Stimulated activated CD8-positive, alpha-beta memory T cell treated with anti-CD3 and anti-CD28 coated beads, Interleukin-7, amount 100 ng/mL, for 1 hour (primary cell): ENCODE results near the gene NPIPB9.
"Not testable (repeated sequence)": the region's sequence is repeated elsewhere in the genome, so short reads cannot be mapped to it uniquely, and the experiment has no call there.

ENCODE experiments used
- DNase-seq, 2 donors: peaks; one replicate each; pipeline ENCODE4 v3.0.0-alpha.2; 2020; ENCODE audit warnings: low read depth in 2 of 2

The NPIPB9 gene

DNA sequence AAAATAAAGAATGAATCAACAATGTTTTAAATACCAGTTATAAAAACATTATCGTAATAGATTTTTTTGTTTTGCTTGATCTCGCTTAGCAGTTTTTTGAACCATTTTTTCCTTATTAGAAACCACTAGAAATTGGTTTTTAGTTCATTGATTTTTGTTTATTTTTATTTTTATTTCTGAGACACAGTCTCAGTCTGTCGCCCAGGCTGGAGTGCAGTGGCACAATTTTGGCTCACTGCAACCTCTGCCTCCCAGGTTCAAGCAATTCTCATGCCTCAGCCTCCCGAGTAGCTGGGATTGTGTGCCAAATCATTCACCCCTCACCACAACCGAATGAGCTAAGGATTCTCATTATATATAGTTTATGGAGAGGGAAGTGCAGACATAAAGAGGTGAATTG, at the start of gene NPIPB9:
NPIPB9 (plus strand) TSS at position 301 of the 400 bp plus-strand sequence.
- DNase-seq = not testable (repeated sequence)

DNA sequence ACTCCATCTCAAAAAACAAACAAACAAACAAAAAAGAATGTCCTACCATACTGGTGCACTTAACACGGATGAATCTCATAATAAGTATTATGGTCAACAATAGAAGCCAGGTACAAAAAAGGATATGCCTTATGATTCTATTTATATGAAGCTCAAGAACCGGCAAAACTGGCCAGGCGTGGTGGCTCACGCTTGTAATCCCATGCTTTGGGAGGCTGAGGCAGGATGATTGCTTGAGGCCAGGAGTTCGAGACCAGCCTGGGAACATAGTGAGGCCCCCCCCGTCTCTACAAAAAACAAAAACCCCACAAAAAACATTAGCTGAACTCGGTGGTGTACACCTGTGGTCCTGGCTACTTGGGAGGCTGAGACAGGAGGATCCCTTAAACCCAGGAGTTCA, 47.3 kb upstream of the NPIPB9 start:
- not testable (repeated sequence) for DNase-seq

DNA sequence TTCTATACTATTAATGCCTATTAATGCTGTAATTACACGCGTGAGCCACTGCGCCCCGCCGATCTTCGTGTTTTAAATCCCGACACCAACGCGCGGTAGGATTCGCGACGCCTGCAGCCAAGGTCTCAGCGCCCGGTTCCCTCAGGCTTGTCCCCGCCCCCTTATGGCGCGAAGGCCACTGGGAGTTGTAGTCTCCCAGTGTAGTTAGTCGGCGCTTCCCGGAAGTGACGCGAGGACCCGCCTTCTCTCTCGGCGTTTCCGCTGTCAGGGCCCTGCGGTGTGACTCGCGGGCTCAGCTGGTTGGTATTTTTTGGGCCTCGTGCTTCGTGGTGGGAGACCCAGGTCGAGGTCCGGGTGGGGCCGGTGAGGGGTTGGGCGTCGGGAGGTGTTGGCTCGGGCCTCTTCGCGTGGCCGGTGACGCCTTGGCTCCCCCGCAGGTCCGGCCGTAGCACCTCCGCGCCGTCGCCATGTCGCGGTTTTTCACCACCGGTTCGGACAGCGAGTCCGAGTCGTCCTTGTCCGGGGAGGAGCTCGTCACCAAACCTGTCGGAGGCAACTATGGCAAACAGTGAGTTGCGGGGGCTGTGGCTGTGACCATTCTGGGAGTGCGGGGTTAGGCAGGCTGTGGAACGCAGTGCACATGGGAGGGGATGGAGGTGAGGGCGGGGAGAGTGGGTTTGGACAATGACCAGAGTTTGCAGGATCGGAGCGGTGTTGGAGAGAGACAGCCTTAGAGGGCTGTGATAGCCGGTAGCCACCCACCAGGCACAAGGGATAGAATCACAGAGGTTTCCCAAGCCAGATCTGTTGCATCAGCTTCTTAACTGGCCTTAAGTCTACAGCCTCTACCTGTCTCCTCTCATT, 40.1 kb upstream of the NPIPB9 start, which contains the start of gene EIF3C:
EIF3C (plus strand) TSS at position 245 of the 864 bp plus-strand sequence; CDS start at position 468, 223 bp downstream.
- not testable (repeated sequence) for DNase-seq

DNA sequence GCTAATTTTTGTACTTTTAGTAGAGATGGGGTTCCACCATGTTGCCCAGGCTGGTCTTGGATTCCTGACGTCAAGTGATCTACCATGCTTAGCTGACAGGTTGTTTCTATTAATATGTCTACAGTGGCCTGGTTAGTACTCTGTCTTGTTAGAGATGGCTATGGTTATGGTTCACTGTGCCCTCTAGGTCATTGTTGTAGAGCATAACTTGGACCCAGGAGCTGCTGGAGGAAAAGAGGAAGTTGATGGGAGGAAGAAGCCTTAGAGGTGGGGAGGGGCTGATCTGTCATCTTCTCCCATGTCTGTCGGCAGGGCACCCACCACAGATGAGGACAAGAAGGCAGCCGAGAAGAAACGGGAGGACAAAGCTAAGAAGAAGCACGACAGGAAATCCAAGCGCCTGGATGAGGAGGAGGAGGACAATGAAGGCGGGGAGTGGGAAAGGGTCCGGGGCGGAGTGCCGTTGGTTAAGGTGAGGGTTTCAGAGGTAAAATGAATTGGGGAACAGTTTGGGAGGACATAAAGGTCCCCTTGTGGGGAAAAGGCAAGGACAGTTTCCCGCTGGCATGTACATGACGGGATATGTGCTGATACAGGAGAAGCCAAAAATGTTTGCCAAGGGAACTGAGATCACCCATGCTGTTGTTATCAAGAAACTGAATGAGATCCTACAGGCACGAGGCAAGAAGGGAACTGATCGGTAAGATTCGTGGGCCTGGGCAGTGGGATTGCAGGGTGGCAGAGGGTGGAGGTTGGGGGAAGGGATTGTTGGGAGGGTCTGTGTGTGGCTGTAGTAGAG, 28.5 kb upstream of the NPIPB9 start:
- not testable (repeated sequence) for DNase-seq

DNA sequence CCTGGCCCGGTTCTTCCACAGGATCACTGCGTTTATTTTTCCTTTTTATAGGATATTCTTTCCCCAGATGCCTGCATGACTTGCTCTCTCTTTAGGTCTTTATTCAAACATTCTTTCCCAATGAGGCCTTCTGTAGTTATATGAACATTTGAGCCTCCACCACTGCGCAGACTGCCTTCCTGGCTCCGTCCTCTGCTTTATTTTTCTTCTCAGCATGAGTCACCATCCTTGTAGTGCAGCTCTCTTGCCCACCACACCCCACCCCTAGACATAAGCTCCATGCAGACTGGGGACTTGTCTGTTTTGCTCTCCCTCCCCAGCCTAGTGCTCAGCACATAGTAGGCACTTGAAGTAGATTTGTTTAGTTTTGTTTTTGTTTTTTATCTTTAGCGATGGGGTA, 20.3 kb upstream of the NPIPB9 start:
- not testable (repeated sequence) for DNase-seq

DNA sequence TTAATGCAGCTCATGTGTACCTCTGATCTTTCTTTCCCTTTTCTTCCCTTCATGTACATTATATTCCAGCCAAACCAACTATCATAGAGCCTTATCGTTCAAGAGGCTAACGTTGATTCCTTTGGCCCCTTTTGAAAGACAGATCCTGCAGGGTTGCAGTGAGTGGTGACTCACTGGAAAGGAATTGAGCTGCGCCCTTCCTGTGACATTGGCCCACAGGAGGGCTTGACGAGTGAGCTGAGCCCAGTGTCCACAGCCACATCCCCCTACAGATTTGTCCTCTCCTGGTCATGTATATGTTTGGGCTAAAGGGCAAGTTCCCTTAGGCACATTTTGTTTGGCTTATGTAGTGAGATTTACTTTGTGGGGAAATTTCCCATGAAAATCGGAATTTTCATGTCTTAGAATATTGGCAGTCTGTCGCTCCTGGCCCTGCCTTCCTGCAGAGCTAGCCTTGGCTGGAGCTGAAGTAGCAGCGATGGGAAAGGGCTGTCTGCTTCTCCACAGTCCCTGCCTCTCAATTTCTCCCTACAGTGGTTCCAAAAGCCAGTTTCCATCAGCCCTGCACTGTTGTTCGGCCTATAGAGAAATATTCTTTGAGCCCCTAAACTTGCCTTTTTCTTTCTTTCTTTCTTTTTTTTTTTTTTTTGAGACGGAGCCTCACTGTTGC, 19.0 kb upstream of the NPIPB9 start:
- not testable (repeated sequence) for DNase-seq

DNA sequence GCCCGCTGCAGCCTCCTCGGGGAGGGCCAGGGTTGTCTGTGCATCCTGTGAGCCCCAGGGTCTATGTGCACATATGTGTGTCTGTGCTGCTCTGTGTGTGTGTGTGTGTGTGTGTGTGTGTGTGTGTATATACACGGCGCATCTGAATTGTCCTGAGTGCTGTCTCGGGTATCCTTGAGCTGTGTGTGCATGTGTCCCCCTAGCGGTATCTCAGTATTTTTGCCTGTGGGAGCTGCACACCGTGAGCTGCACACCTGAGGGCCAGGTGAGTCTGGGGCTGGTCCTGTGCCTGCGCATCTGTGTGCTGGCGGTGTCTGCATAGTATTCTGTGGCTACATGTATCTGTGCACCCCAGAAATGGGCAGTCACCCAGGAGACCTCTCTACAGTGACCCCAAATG, 11.8 kb upstream of the NPIPB9 start:
- not testable (repeated sequence) for DNase-seq

DNA sequence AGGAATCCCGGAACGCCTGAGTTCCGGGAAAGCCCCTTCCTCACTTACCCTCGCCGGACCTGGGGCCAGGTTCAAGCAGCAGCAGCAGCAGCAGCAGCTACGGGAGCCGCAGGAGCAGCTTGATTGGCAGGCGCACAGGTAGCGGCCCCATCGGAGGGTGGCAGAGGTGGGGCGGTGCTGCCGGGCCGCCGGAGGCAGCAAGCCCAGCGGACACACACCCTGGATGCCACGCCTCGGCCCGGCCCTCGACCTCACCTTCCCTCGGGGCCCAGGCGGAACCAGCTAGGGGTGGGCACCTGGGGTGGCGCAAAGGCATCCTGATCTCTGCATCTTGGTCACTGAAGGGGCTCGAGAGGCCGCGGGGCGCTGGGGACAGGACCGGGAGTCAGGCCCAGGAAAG, 11.0 kb upstream of the NPIPB9 start:
- not testable (repeated sequence) for DNase-seq

DNA sequence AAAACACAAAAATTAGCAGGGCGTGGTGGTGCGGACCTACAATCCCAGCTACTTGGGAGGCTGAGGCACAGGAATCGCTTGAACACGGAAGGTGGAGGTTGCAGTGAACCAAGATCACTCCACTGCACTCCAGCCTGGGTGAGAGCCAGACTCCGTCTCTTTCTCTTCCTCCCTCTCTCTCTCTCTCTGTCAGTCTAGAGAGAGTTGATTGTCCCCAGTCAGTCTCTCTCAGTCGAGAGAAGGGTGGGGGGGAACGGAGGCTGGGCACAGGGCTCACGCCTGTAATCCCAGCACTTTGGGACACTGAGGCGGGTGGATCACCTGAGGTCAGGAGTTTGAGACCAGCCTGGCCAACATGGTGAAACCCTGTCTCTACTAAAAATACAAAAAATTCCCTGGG, 10.3 kb upstream of the NPIPB9 start:
- not testable (repeated sequence) for DNase-seq

DNA sequence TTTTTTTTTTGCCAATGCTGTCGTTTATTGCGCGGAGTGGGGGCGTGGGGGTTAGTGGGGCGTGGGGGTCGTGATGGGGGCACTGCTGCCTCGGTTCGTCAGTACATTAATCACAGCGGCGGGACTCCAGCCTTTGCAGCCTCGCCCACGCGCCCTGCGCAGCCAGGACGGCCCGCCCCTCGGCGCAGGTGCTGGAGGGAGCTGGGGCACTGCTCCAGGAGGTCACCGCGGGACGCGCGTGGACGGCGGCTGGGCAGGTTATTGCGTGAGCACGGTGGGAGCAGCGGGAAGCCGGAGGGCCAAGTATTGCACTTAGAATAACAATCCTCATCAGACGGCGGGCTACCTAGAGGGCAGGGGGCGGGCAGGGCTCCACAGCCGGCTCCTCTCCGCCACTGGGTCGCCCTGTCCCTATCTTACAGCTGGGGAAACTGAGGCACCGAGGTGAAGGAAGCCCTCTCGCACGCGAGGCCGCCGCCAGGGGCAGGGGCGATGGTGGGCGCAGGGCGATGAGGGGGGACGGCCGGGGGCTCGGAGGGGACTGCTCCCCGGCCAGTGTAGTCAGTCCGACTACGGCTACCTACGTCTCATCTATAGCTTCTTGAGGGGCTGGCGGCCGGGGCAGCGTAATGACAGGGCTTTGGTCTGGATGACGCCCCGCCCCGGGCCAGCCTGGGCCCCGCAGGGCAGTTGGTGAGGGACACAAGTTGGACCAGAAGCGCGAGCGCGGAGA, 4.8 kb upstream of the NPIPB9 start:
- not testable (repeated sequence) for DNase-seq

DNA sequence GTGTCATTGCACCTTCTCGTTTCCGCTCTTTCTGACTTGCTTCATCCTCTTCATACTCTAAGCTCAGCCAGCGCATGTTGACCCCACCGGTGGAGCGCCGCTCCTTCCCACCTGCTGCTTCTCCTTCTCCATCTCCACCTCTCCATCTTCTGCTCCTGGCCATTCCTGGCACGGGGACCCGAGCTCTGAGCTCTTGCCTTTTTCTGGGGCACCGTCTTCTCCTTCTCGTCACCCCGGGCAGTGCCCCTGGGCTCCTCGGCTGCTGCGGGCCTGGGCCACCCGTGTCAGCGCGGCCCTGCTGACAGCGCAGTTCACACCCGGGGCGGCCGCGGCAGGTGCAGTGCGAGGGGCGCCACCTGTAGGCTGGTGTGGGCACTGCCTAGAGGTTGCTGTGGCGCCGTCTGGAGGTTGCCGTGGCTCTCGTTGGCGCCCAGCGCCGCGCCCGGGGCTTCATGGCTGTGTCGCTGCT, 1.6 kb upstream of the NPIPB9 start:
- DNase-seq = peak in 1 of 2 donors; percentile 1

DNA sequence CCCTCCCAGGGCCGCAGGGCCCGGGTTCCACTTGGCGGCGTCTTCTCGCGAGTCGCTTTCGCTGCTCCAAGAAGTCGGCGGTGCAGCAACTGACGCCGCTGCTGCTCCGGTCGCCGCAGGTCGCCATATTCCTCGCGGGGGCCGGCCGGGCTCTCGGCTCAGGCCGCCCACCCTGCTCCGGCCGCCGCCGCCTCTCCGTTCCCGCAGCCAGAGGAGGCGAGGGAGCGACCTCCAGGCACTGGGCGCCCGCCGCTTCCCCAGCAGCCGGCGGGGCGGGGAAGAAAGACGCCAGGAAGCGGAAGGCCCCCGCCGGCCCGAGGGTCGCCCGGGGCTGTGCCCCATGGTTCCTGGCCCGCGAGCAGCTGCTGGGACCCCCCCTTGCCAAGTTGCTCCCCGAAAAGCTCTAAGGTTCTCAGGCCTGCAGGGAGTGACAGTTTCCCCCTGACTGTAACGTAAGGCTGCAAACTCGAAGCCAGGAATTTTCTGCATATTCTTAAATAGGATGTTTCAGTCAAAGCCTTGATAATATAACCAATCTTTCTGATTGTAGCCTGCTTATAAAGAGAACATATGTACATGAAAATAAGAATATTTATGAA, 1.0 kb upstream of the NPIPB9 start:
- not testable (repeated sequence) for DNase-seq

DNA sequence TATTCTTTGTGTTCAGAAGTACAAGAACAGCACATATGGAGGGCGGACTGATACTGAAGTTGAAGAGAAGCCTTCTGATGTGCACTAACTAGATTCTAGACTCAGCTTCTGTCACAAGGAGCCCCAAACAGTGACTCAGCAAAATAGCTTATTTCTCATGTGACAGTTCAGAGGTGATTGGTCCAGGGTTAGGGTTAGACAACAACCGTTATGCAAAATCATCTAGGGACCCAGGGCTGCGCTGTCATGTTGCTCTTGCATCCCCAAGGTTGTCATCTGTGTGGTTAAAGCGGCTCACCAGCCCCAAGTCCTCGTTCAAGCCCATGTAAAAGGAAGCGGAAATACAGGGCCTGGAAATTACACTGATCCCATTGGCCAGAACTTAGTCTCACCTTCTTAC, 30.1 kb downstream of the NPIPB9 start:
- DNase-seq = not testable (repeated sequence)

DNA sequence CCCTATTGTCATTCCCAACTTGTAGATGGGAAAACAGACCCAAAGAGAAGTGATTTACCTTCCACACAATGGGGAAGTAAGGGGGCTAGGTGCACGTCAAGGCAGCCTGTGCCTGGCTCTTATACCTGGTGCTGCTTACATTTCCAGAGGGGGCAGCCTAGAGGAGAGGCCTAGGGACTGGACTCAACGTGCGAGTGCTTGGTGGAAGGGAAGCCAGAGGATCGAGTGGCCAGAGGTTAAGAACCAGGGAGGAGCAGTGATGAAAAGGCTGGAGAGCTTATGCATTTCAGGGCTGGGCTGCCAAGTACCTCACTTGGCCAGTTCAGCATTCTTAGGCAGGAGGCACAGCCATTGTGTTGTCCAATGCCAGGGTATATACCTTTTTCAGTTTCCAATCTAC, 30.8 kb downstream of the NPIPB9 start:
- DNase-seq = not testable (repeated sequence)

DNA sequence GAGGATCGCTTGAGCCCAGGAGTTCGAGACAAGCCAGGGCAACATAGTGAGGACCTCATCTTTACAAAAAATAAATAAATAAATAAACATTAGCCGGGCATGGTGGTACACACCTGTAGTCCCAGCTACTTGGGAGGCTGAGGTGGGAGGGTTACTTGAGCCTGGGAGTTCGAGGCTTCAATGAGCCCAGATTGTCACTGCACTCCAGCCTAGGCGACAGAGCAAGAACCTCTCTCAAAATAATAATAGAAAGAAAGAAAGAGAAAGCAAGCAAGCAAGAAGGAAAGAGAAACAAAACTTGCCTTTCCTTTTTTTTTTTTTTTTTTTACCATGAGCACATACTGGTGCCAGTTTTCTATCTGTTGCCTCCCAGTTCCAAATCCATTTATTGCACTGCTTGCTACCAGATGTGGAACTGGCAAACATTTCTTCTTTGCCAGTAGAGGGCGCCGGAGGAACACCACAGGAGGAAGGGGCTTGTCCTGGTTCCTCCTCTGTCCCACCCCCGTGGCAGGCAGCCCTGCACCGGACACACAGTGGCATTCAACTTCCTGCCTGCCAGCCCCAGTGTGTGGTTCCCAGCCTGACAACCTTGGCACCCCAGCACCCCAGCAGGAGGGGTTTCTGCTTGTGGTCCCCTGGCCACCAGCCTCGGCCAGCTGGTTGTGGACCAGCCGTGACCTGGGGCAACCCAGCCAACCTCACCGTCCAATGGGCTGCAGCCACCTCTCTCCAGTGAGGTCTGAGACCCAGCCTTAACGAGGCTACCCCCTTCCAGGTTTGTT, 50.8 kb downstream of the NPIPB9 start:
- DNase-seq = peak; percentile 25 to 44

DNA sequence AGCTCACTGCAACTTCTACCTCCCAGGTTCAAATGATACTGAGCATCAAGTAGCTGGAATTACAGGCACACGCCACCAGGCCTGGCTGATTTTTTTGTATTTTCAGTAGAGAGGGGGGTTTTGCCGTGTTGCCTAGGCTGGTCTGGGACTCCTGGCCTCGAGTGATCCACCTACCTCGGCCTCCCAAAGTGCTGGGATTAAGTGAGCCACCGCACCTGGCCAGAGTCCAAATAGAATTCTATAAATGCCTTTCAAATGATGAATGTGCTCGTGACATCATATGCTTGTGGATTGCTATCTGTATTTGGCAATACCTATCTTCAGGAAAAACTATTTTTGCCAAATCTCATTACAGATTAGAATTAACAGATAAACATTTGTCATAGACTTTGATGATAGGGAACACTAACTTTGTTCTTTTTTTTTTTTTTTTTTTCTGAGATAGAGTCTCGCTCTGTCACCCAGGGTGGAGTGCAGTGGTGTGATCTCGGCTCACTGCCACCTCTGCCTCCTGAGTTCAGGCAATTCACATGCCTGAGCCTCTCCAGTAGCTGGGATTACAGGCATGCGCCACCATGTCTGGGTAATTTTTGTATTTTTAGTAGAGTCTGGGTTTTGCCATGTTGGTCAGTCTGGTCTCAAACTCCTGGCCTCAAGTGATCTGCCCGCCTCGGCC, 56.0 kb downstream of the NPIPB9 start:
- DNase-seq = not testable (repeated sequence)

DNA sequence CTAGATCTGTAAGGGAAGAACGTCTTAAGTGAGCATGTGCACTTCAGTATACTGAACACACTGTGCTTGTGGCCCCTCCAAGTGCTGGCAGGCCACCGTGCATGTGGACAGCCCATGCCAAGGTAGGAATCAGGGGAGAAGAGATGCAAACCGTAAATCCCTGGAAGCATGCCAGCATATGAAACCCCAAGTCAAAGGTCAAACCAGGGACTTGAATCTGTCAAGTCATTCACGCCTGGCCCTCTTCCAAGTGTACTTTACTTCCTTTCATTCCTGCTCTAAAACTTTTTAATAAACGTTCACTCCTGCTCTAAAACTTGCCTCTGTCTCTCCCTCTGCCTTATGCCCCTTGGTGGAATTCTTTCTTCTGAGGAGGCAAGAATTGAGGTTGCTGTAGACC, 68.4 kb downstream of the NPIPB9 start:
- no peak for DNase-seq

DNA sequence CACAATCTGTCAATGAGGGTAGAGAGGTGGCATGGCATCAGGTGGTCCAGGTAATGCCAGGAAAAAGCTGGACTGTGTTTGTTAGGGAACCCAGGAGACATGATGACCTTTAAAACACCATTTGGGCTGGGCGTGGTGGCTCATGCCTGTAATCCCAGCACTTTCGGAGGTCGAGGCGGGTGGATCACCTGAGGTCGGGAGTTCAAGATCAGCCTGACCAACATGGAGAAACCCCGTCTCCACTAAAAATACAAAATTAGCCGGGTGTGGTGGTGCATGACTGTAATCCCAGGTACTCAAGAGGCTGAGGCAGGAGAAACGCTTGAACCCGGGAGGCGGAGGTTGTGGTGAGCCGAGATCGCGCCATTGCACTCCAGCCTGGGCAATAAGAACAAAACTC, 69.0 kb downstream of the NPIPB9 start:
- not testable (repeated sequence) for DNase-seq

DNA sequence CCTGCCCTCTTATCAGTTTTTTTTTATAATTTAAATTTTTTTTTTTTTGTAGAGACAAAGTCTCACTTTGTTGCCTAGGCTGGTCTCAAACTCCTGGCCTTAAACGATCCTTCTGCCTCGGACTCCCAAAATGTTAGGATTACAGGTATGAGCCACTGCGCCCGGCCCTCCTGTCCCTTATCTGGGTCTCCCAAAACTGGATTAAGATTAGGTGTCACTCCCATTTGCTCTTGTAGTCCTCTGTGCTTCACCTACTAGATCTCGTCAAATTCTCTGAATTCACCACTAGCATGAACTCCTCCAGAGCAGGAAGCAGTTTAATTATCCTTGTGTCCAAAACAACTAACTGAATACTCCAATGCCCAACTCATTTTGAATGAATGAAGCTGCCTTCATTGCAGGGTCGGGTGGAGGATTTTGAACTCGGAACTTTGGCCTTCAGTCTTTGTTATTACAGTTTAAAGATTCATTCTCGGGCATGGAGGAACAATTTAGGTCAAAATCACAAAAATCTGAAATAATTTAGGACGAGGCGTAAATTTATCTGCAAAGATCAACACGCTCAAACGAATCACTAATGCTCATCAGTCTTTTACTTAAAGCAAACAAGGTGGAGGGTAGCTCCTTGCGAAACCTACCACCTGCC, 70.4 kb downstream of the NPIPB9 start:
- DNase-seq = no peak
